HG02588 (cell line): ENCODE measurements around the gene ATF3.

Experiments used
- ATAC-seq: cut with Tn5 transposase; IDR thresholded peaks from one replicate; pipeline ENCODE4 v1.9.1; 2021; ENCODE audit warnings: mild to moderate bottlenecking, moderate library complexity; ENCODE audit not compliant: unreplicated experiment

ATF3 gene

DNA sequence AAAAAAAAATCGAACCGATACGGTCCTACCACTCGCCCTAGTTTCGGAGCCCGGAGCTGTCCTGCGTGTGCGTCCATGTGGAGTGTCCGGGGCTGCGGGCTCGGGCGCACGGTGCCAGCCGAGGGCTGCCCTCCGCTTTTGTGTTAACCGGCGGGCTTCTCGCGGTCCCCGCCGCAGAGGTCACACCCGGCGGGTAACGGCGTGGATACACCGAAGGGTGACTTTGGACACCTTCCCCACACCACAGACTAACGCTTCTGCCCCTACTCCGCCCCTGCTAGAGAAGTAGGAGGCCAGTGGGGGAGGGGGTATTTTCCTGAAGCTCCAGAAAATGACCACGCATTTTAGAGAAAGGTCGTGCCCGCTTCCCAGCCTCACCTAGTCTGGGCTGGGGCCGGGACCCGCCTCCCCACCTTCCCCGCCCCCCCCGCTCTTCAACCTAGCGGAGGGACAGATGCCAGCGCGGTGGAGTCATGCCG is 609 bp upstream of the ATF3 start:
- peak; percentile 1 for ATAC-seq

DNA sequence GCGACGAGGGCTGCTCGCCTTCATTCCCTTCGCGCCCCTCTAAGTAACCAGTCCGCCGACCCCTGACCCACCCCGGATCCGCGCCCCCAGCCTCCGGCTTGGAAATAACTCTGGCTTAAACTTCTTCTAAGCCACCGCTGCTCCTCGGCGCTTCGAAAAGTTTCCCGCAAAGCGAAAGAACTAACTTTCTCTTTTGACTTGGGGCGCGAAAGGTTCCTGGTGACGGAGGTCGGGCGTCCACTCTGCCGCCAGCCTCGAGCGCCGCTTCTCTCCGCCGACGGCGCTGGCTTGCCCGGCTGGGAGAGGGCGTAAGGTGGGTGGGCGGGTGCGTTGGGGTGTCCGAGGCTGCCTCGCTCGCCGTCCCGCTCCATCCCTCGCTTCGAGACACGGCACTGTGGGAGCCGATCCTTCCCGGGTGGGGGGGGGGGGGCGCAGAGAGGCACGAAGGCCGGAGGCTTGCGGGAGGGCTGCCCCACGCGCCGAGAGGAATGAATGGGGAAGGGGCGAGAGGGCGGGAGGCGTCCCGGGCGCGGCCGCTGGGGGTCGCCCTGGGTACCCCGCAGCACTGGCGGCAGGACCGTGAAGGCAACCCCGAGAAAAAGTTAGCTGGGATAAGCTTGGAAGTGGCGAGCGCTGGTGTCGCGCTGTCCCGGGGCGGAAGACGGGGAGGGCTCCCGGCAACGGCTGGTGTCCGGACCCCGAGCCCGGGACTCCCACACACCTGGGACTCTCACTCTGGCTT is 569 bp downstream of the ATF3 start:
- ATAC-seq = peak; percentile 9

DNA sequence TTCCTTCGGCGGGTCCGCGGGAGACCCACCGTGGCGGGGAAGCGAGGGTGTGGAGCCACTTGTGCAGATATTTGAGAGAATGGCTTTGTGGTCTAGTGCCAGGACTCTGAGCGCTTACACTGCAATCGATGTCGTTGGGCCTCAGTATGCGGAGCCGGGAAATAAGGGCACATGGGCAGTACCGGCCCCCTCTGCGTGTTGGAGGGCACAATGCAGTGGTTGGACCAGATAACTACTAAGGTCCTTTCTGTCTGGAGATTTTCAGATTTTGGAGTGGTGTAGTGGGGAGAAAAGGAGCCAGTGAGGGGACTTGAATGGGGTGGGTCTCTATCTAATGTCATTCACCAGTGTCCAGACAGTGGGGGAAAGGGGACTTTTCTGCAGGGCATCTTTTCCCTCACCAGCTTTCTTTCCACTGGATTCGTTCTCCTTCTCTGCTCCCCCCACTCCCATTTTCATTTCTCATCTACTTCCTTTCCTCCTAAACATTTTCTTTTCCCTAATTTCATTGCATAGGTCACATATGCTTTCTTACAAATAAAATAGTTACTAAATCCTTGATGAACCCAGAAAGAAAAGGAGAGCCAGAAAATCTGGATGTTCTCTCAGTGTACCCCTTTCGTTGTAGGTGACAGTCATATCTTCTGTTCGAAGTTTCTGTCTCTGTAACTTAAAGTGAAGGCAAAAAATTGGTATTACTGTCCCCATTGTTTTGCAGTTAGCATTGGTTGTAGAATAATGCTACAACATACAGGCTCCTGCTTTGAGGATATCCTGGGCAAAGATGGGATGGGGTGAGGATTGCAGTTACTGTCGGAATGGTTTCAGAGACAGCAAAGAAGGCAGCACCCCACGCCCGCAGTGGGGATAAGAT is 1.4 kb downstream of the ATF3 start:
- ATAC-seq = no peak

DNA sequence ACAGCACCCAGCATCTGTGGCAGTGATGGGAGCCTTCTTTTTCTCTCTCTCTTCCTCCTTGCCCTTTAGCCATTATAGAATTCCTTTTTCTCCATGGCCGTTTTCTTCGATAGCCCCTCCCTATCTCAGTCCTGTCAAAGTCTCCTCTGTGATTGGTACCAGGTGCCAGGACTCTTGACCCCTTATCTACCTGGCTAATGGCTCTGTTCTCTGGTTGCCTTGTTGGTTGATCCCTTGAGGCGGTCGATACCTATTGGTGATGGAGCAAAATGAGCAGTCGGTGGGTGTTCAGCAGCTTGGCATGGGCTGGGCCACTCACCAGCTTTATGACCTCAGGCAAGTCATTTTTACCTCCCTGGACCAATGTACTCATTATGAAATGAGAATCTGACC is 2.0 kb downstream of the ATF3 start:
- ATAC-seq = no peak

DNA sequence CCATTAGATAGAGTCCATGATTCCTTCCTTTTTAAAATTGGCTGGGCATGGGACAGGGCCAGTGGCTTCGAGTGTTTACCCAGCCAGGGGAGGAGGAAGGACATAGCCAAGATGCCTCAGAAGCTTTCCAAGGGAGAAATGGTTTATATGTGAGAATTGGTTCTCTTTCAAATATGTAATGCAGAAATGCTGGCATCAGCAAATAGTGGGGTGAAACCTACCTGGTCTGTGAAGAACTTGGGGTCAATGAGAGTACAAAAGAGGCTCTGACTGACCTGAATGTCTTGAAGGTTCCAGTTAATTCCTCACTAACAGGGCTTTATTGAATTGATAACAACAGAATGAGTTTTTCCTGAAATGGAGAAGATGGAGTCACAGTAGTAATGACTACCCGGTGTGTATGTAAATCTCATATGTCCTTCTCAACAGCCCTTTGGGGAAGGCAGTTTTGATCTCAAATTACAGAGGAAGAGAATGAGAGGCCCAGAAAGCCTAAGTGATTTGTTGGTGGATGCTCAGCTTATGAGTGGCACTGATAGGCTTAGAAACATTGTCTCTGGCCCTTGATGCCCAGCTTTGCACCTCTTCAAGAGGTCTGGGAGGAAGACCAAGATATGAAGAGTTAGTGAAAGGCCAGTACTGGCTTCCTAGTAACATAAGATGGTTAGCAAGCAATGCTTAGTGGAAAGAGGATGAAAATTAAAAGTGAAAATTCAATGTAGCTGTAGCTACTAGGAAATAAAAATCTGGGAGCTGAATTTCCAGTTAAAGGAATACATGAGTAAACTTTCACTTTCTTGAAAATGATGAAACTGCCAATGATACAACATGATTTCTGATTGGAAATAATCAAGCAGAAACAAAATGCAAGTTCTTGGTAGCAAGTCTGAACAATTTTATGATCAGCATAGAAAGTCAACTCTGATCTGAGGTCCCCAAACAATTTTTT is 2.7 kb downstream of the ATF3 start:
- no peak for ATAC-seq

DNA sequence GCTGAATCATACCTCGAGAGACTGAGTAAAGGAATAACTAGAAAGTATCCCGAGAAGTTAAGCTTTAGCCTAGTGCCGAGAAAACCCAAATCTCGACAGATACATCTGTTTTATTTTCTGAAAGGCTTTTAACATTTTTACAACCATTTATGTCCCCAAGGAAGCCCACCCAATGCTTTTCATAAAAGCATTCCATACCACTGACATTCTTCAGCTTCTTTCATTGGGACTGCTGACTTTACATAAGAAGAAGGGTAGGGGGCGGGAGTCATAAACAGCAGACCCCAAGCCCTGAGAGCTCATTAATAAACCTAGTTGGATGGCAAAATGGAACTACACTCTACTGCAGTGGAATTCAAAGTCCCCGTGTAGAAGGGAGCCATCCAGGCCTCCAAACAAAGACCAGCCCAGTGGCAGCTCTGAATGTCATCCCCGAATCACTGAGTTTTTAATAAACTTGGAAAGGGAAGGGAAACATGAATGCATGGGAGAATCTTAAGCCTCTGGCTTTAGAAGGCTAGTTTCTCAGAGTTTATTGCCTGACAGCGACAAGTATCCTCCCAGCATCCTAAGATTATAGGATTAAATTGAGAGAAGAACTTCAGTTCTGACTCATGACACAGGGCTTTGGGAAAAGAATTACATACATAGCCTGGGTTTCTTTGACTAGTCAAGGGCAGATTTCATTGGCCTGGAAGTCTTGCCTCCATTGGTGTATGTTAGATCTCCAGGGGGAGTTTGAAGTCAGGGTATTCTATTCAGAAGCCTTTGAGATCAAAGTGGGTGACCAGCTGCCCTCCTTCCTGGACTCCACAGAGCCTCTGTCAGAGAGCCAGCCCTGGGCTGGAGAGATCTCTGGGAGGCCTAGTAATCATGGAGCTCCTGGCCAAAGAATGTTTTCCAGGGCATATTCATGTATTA is 3.7 kb downstream of the ATF3 start:
- no peak for ATAC-seq

DNA sequence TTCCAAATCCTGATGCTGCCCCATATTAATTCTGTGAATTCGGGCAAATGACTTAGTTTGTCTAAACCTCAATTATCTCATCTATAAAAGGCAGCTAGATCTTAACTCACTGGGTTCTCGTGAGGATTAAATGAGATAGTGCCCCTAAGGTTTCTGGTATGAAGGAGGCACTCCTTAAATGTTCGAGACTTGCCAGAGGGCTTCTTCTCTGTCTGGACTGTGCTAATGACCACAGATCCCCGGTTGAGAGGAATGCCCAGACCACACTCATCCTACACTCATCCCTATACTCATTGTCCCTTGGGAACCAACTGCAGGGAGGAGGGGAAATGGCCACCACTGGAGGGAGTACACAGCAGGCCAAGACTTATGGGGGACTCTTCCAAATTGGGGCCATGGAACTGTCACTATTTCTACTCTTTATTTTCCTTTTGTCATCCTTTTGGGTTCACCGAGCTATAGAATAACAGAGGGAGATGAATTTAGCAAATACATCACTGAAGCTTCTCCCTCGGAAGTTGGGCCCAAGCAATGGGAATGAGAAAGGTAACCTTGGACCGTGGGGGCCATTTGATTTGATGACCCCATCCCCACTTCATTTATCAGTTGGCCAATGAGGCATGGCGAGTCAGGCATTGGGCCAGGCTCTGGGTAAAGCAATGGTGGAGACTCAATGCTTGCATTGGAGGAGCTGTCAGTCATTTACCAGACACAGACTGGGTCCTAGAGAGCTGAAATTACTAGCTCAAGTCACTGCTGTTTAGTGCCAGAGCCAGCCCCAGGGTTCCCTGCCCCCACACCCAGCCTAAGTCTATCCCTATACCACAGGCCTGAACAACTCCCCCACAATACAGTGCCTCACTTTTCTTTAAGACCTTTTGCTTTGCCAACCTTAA is 5.1 kb downstream of the ATF3 start:
- ATAC-seq = no peak

DNA sequence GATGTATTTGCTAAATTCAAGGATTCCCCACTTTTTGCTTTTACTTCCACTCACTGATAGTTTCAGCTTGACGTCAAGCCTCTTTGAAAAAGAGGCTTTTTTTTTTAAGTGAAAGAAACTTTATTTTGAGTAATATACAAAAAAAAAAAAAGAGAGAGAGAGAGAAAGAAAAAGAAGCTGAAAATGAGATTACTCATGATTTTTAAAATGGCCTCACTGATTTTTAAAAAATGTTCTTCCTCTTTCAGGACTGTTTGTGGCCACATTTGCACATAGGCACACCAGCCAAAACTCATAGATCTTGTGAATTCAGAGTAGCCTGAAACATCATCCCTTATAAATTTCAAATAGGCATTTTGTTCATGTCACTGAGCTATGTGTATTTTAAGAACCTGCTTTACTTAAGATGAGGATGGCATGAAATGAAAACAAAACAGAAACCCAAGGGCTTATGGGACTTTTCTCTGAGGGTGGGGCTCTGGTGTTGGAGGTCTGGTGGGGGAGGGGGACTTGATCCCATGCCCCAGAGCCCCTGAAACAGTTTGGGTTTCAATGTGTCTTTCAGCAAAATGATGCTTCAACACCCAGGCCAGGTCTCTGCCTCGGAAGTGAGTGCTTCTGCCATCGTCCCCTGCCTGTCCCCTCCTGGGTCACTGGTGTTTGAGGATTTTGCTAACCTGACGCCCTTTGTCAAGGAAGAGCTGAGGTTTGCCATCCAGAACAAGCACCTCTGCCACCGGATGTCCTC is 6.1 kb downstream of the ATF3 start:
- ATAC-seq = no peak

DNA sequence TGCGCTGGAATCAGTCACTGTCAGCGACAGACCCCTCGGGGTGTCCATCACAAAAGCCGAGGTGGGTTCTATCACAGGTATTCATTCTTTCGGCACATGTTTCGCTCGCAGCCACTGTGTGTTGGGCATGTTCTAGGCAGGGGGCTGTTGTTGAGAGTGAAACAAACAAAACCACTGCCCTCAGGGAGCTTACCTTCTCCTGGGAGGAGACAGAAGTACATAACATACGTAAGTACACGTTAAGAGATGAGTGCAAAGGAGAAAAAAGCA is 6.6 kb downstream of the ATF3 start:
- ATAC-seq = no peak

DNA sequence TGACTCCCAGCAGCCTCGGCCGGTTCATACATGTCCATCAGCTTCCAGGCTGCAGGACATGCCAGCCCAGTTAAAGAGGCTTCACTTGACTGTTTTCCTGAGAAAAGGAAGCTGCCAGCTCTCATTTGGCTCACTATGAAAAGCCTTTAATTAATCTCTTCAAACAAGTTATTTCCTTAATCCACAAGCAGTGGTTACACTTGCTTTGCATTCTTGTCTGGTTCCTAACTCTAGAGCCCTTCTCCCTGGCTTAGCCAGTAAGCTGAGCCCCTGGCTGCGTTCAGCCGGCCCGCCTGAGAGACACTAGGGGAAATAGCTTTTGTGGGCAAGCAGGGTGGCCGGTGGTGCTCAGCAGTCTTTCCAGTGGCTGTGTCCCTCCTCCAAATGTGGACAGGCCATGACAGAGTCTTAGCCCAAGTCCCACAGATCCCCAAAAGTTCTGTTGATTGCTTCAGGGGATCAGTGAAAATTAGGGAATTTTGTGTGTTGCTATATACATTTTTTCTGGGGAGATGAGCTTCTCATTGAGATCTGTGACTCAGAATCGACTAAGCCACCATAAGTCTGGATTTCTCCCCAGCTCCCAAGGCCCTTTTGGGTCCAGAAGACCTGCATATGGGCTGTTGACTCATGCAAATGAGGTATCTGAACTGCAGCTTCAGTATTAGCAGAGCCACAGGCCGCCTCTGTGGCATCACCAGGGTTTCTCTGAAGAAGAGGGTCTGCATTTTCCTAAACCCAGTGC is 10.1 kb downstream of the ATF3 start:
- no peak for ATAC-seq

DNA sequence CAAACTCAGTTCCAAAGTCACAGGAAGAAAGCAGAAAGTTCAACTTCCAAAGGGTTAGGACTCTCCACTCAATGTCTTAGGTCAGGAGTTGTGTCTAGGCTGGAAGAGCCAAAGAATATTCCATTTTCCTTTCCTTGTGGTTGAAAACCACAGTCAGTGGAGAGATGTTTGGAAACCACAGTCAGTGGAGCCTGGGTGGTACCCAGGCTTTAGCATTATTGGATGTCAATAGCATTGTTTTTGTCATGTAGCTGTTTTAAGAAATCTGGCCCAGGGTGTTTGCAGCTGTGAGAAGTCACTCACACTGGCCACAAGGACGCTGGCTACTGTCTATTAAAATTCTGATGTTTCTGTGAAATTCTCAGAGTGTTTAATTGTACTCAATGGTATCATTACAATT is 11.7 kb downstream of the ATF3 start:
- no peak for ATAC-seq

DNA sequence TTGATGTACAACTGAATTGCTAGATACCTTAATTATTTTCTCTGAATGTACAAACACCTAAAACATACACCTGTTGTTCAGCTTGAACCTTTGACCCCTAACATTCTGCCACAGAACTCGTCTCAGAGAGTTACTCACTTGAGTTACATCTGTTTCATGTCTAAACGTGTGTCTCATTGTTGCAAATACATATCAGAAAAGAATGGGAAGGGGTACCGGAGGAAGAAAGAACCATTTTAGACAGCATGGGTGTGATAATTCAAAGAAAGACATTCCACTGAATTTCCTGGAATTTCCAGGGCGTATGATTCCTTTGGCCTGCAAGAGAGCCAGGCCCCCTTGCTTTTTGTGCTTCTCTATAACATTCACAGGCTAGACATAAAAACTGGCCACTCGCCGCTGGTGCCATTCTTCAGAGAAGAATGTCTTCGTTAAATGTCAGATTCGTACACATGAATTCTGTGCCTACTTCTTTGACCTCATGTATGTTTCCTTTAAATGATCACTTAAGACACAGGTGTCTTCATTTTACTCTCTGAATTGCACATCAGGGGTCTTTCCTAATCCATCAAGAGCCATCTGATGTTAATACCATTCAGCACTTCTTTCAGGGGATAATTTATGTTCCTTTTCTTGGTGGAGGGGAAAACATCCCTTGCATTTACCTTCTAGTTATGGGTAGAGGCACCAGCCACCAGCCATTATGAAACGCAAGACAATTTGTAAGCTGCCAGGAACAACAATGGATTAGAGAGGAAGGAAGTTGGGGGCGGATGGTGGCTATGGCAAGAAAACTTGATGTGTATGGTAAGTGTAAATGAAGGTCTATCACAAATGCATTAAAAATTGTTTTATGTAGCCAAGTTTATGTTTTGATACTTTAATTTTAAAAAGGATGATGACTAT is 12.7 kb downstream of the ATF3 start:
- ATAC-seq = no peak

DNA sequence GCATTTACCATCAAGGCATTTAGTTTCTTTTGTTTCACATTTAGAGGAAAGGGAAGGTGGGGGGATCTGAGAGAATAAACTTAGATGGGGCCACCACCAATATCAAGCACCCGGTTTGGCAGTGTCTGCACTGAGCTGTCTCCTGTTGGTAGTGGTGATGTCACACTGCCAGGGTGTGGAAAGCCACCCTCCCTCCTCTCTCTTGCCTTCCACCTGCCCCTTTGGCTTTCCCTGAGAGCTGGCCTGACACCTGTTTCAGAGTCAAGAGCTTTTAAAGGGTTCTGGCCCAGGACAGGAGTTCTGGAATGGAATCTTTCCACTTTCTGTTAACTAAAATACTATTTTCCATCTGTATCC is 13.4 kb downstream of the ATF3 start:
- ATAC-seq = no peak

DNA sequence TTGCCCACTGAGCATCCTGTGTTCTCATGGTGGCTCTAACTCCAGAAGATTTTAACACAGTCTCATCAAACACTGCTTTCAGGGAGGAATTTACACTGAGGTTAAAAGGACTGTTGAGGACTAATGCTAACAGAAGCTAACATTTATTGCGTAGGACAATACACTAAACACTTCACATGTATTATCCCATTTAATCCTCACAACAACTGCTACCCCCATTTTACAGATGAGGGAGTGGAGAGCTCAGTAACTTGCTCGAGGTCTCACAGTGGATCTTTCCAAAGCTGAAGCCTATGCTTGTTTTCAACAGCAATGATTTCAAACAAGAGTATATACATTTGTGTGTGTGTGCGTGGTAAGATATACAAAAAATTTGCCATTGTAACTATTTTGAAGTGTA is 13.9 kb downstream of the ATF3 start:
- ATAC-seq = no peak

DNA sequence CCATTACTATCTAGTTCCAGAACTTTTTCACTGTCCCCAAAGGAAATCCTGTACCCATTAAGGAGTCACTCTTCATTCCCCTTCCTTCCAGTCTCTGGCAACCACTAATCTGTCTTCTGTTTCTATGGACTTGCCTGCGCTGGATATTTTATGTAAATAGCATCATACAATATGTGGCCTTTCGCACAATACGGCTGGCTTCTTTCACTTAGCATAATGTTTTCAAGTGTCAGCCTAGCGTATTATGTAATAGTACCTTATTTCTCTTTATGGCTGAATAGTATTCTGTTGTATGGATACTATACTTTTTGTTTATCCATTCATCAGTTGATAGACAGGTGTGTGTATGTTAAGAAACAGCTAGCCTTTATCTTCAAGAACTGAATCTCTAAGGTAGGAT is 14.3 kb downstream of the ATF3 start:
- no peak for ATAC-seq

DNA sequence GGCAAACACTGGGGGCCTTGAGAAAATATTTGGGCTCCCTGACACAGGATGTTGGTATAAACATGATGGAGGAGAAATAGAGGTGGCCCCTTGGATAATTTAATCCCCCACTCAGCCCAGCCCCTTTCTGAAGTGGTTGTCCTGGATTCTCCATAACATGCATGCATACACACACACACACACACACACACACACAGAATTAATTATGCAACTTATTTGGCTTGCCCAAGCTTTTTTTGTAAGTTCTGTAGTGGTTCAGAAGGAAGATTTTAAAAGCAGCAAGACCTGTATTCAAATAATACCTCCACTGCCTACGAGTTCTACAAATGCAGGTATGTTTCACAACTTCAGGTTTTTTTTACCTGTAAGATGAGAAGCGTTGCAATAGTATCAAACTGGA is 15.0 kb downstream of the ATF3 start:
- no peak for ATAC-seq

DNA sequence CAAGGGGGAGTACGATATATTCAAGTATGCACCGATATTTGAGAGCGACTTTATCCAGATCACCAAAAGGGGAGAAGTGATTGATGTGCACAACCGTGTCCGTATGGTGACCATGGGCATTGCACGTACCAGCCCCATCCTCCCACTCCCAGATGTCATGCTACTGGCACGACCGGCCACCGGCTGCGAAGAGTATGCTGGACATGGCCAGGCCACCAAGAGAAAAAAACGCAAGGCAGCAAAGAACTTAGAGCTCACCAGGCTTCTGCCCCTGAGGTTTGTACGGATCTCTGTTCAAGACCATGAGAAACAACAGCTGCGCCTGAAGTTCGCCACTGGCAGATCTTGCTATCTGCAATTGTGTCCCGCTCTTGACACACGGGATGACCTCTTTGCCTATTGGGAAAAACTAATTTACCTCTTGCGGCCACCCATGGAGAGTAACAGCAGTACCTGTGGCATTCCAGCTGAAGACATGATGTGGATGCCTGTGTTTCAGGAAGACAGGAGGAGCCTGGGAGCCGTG is 16.5 kb downstream of the ATF3 start:
- ATAC-seq = no peak
